IMR-90 (cell line): ENCODE results near the gene INO80.

Source experiments
- BHLHE40 ChIP-seq: fragments of 150-350 bp; IDR thresholded peaks from 2 replicates; pipeline ENCODE4 v1.6.1; 2016; ENCODE audit warnings: mild to moderate bottlenecking, low read depth, low read length
- CEBPB ChIP-seq: IDR thresholded peaks from 2 replicates; pipeline ENCODE4 v1.6.1; 2012; ENCODE audit warnings: low read depth, low read length, improper control_type of control experiment
- CHD1 ChIP-seq: IDR thresholded peaks from 2 replicates; pipeline ENCODE4 v1.6.1; 2012; ENCODE audit warnings: low read depth, low read length, improper control_type of control experiment
- CTCF ChIP-seq: conservative IDR thresholded peaks from 2 replicates; pipeline ENCODE4 v1.5.1; 2012; ENCODE audit warnings: mild to moderate bottlenecking, low read depth, low read length, improper control_type of control experiment
- MAFK ChIP-seq: IDR thresholded peaks from 2 replicates; pipeline ENCODE4 v1.6.1; 2012; ENCODE audit warnings: low read depth, low read length, improper control_type of control experiment
- MAZ ChIP-seq: IDR thresholded peaks from 2 replicates; pipeline ENCODE4 v1.6.1; 2012; ENCODE audit warnings: low read depth, mild to moderate bottlenecking, low read length, improper control_type of control experiment, moderate library complexity, borderline replicate concordance
- MXI1 ChIP-seq: IDR thresholded peaks from 2 replicates; pipeline ENCODE4 v1.6.1; 2012; ENCODE audit warnings: low read depth, mild to moderate bottlenecking, low read length, moderate library complexity, borderline replicate concordance
- NFE2L2 ChIP-seq: fragments of 150-350 bp; IDR thresholded peaks from 2 replicates; pipeline ENCODE4 v1.6.1; 2016; ENCODE audit warnings: low read depth, mild to moderate bottlenecking, low read length
- POLR2A ChIP-seq: IDR thresholded peaks from 2 replicates; pipeline ENCODE4 v1.6.1; 2012; ENCODE audit warnings: mild to moderate bottlenecking, low read depth, low read length
- RAD21 ChIP-seq: IDR thresholded peaks from 2 replicates; pipeline ENCODE4 v1.6.1; 2012; ENCODE audit warnings: low read length, improper control_type of control experiment
- SMC3 ChIP-seq: fragments of 150-350 bp; IDR thresholded peaks from 2 replicates; pipeline ENCODE4 v1.6.1; 2016; ENCODE audit warnings: low read depth, mild to moderate bottlenecking, antibody characterized with exemption, low read length, moderate library complexity
- USF2 ChIP-seq: fragments of 150-350 bp; IDR thresholded peaks from 2 replicates; pipeline ENCODE4 v1.6.1; 2017; ENCODE audit warnings: mild to moderate bottlenecking, antibody characterized with exemption, low read length, low read depth
- TF ChIP-seq, protein P1 (sequence below): fragments of 150-350 bp; IDR thresholded peaks from 2 replicates; pipeline ENCODE4 v1.6.1; 2016; ENCODE audit warnings: low read depth, mild to moderate bottlenecking, low read length, moderate library complexity, borderline replicate concordance

- no peak for TF ChIP-seq POLR2A
- no peak for TF ChIP-seq CTCF
- no peak for TF ChIP-seq NFE2L2
- TF ChIP-seq MXI1: no peak
- no peak for TF ChIP-seq RAD21
- no peak for TF ChIP-seq MAFK
- TF ChIP-seq CHD1: no peak
- TF ChIP-seq MAZ: no peak
- TF ChIP-seq CEBPB: no peak
- no peak for TF ChIP-seq BHLHE40
- TF ChIP-seq, protein P1, sequence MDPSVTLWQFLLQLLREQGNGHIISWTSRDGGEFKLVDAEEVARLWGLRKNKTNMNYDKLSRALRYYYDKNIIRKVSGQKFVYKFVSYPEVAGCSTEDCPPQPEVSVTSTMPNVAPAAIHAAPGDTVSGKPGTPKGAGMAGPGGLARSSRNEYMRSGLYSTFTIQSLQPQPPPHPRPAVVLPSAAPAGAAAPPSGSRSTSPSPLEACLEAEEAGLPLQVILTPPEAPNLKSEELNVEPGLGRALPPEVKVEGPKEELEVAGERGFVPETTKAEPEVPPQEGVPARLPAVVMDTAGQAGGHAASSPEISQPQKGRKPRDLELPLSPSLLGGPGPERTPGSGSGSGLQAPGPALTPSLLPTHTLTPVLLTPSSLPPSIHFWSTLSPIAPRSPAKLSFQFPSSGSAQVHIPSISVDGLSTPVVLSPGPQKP: no peak
- TF ChIP-seq USF2: no peak
- no peak for TF ChIP-seq SMC3
Observed at GRCh38 chr15:41024131-41024530, 91.9 kb downstream of the INO80 start.
